ENCODE measurements around the gene KCTD5.
A peak's percentile ranks its signal among the peaks of the same experiment; 100 is the strongest.
"Not testable (repeated sequence)": the region's sequence is repeated elsewhere in the genome, so short reads cannot be mapped to it uniquely, and the experiment has no call there.

The KCTD5 gene

GRCh38 chr16:2682209-2683021 lies at the start of gene KCTD5:
KCTD5 (plus strand) TSS chr16:2682523; CDS start chr16:2682549, 26 bp downstream.
- DNase-seq, result peak; percentile 95

- DNase-seq, result peak; percentile 65
These were observed 43.1 kb upstream of the KCTD5 start for GRCh38 chr16:2639071-2639721.

GRCh38 chr16:2639722-2640072 lies 42.6 kb upstream of the KCTD5 start:
- not testable (repeated sequence) for DNase-seq

GRCh38 chr16:2642561-2642960 lies 39.8 kb upstream of the KCTD5 start:
- DNase-seq, result not testable (repeated sequence)

- not testable (repeated sequence) for DNase-seq
These were observed 37.4 kb upstream of the KCTD5 start for GRCh38 chr16:2644754-2645453.

- DNase-seq, result not testable (repeated sequence)
These were observed 31.0 kb upstream of the KCTD5 start for GRCh38 chr16:2651268-2651871.

- DNase-seq, result not testable (repeated sequence)
These were observed 28.4 kb upstream of the KCTD5 start for GRCh38 chr16:2653915-2654314.

GRCh38 chr16:2654949-2655348 lies 27.4 kb upstream of the KCTD5 start:
- DNase-seq, result not testable (repeated sequence)

GRCh38 chr16:2656985-2657384 lies 25.3 kb upstream of the KCTD5 start:
- DNase-seq, result no peak

- not testable (repeated sequence) for DNase-seq
These were observed 24.5 kb upstream of the KCTD5 start for GRCh38 chr16:2657803-2658202.

GRCh38 chr16:2659560-2659959 lies 22.8 kb upstream of the KCTD5 start:
- not testable (repeated sequence) for DNase-seq

GRCh38 chr16:2660014-2660662 lies 22.2 kb upstream of the KCTD5 start:
- not testable (repeated sequence) for DNase-seq

GRCh38 chr16:2660755-2661373 lies 21.5 kb upstream of the KCTD5 start:
- DNase-seq, result peak; percentile 23

- no peak for DNase-seq
These were observed 18.5 kb upstream of the KCTD5 start for GRCh38 chr16:2663553-2664546.

- DNase-seq, result no peak
These were observed 17.7 kb upstream of the KCTD5 start for GRCh38 chr16:2664574-2664982.

- DNase-seq, result not testable (repeated sequence)
These were observed 15.7 kb upstream of the KCTD5 start for GRCh38 chr16:2666671-2667070.

- not testable (repeated sequence) for DNase-seq
These were observed 12.7 kb upstream of the KCTD5 start for GRCh38 chr16:2669587-2669986.

- DNase-seq, result peak; percentile 63
These were observed 12.3 kb upstream of the KCTD5 start for GRCh38 chr16:2670017-2670416.

GRCh38 chr16:2671193-2671592 lies 11.1 kb upstream of the KCTD5 start:
- not testable (repeated sequence) for DNase-seq

- no peak for DNase-seq
These were observed 10.6 kb upstream of the KCTD5 start for GRCh38 chr16:2671741-2672140.
